Measurements from ENCODE around the gene FAM186B.

- TF ChIP-seq, protein P1, sequence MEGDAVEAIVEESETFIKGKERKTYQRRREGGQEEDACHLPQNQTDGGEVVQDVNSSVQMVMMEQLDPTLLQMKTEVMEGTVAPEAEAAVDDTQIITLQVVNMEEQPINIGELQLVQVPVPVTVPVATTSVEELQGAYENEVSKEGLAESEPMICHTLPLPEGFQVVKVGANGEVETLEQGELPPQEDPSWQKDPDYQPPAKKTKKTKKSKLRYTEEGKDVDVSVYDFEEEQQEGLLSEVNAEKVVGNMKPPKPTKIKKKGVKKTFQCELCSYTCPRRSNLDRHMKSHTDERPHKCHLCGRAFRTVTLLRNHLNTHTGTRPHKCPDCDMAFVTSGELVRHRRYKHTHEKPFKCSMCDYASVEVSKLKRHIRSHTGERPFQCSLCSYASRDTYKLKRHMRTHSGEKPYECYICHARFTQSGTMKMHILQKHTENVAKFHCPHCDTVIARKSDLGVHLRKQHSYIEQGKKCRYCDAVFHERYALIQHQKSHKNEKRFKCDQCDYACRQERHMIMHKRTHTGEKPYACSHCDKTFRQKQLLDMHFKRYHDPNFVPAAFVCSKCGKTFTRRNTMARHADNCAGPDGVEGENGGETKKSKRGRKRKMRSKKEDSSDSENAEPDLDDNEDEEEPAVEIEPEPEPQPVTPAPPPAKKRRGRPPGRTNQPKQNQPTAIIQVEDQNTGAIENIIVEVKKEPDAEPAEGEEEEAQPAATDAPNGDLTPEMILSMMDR (IDR thresholded peaks at IDR 0.05 in 8 of 11, conservative IDR thresholded peaks at IDR 0.05 in 3 of 11), result no peak
- no peak for TF ChIP-seq POLR2A (IDR thresholded peaks at IDR 0.05)
Measured at GRCh38 chr12:49621651-49622500, 16.4 kb upstream of the FAM186B start.
